NCI-H2227 treated with DMSO at 0.1 percent for 48 hours (cell line): Measurements from ENCODE around the gene KDM8.

Experiments used
- DNase-seq: peaks from one replicate; lab custom pipeline; 2025; lab: John Stamatoyannopoulos, UW

The KDM8 gene

DNA sequence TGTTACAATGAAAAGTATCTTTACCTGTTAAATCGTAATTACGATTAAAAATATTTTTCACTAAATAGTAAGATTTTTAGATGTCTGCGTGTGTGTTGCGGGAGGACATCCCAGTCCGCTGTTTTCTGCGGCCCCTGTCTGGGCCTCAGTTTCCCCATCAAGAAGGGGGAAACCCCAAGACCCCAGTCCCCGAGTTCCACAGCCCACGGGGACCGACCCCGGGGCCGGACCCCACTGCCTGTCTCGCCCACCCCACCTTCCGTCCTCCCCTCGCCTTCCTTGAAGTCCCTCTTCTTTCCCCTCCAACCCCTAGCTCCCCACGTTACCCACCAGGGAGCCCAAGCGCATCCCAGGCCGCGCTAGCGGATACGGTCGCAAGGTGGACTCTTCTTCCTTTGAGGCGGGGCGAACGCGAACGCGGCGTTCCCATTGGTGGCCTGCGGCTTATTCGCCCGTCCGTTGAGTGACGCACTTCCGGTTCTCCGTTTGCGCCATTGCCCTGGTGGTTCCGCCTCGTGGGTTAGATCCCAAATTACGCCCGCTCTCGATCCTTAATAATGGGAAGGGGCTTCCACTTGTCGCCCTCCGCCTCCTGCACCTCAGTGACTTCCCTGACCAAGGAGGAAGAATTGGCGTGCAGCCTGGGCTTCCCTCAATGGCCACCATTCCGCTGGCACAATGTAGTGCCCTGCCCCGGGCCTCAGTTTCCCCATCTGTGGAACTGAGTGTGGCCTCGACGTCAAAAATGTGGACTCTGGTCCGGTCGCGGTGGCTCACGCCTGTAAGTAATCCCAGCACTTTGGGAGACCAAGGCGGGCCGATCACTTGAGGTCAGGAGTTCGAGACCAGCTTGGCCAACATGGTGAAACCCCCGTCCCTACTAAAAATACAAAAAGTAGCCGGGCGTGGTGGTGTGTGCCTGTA lies 65.3 kb downstream of the KDM8 start, which contains the start of gene NSMCE1:
NSMCE1 (minus strand) TSS at position 397 of the 924 bp plus-strand sequence. CDS start 11,202 bp downstream, outside the sequence.
- DNase-seq: peak; percentile 92

GRCh38 chr16:27269300-27270150 lies 66.2 kb downstream of the KDM8 start:
- no peak for DNase-seq

DNA sequence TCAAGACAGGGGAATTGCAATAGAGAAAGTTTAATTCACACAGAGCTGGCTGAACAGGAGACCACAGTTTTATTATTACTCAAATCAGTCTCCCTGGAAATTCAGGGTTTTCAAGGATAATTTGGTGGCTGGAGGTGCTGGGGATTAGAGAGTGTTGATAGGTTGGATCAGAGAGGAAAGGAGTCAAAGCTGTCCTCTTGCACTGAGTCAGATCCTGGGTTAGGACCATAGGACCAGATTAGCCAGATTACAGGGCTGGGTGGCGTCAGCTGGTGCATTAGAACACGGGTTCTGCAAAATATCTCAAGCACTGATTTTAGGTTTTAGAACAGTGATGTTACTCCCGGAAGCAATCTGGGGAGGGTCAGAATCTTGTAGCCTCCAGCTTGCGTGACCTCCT lies 67.0 kb downstream of the KDM8 start:
- no peak for DNase-seq
